HG02943 (cell line): ENCODE results near the gene NPVF.

Source experiments
- ATAC-seq: cut with Tn5 transposase; IDR thresholded peaks from one replicate; pipeline ENCODE4 v1.9.1; 2021; ENCODE audit warnings: mild to moderate bottlenecking, low read depth, moderate library complexity; ENCODE audit not compliant: unreplicated experiment

NPVF gene

GRCh38 chr7:25235471-25235870, 7.2 kb upstream of the NPVF start:
- no peak for ATAC-seq

- ATAC-seq, result no peak
These were observed 6.0 kb upstream of the NPVF start for GRCh38 chr7:25234336-25234735.

- no peak for ATAC-seq
These were observed 5.1 kb downstream of the NPVF start for GRCh38 chr7:25223206-25223605.

- no peak for ATAC-seq
These were observed 5.6 kb downstream of the NPVF start for GRCh38 chr7:25222666-25223065.

GRCh38 chr7:25221009-25221408, 7.3 kb downstream of the NPVF start:
- no peak for ATAC-seq

GRCh38 chr7:25218191-25218590, 10.1 kb downstream of the NPVF start:
- ATAC-seq, result no peak

- ATAC-seq, result no peak
These were observed 11.4 kb downstream of the NPVF start for GRCh38 chr7:25216837-25217236.

- no peak for ATAC-seq
These were observed 12.5 kb downstream of the NPVF start for GRCh38 chr7:25215694-25216335.

- no peak for ATAC-seq
These were observed 19.6 kb downstream of the NPVF start for GRCh38 chr7:25208525-25209221.

- ATAC-seq, result no peak
These were observed 20.4 kb downstream of the NPVF start for GRCh38 chr7:25207887-25208286.

- no peak for ATAC-seq
These were observed 21.5 kb downstream of the NPVF start for GRCh38 chr7:25206765-25207164.

- ATAC-seq, result no peak
These were observed 32.0 kb downstream of the NPVF start for GRCh38 chr7:25196132-25196896.

GRCh38 chr7:25194036-25194435, 34.2 kb downstream of the NPVF start:
- ATAC-seq, result no peak

- ATAC-seq, result no peak
These were observed 36.2 kb downstream of the NPVF start for GRCh38 chr7:25192043-25192442.

GRCh38 chr7:25189197-25189596, 39.1 kb downstream of the NPVF start:
- no peak for ATAC-seq

GRCh38 chr7:25187932-25188331, 40.4 kb downstream of the NPVF start:
- ATAC-seq, result no peak

- ATAC-seq, result no peak
These were observed 41.9 kb downstream of the NPVF start for GRCh38 chr7:25186436-25186835.

- ATAC-seq, result no peak
These were observed 46.8 kb downstream of the NPVF start for GRCh38 chr7:25181532-25181931.

GRCh38 chr7:25180946-25181345, 47.3 kb downstream of the NPVF start:
- ATAC-seq, result no peak

- ATAC-seq, result peak; percentile 34
These were observed 47.7 kb downstream of the NPVF start for GRCh38 chr7:25180592-25180923.

GRCh38 chr7:25179771-25180591, 48.3 kb downstream of the NPVF start:
- peak; percentile 94 for ATAC-seq
